Adrenal gland (tissue), 12 donors: ENCODE measurements around the gene FOXN3. TPM values are rescaled to one million over a fixed set of nuclear protein-coding genes. Genes with fewer than 3 reads are reported as not detected.

Source experiments
- DNase-seq, 7 donors: peaks; one replicate each; pipeline ENCODE4 v3.0.0-alpha.2; 2019 to 2020
- H3K27ac ChIP-seq, 5 donors: fragments of 200-600 bp; sonication (generic) in 4 of 5; 1 replicate in 3 of 5; 2 replicates in 2 of 5; pipeline versions ENCODE4 v1.5.1 to v1.8.0; 2016 to 2020; ENCODE audit warnings: mild to moderate bottlenecking in 1 of 5
- H3K27me3 ChIP-seq: fragments of 200-600 bp; 2 replicates; pipeline ENCODE4 v1.8.0; 2021
- H3K36me3 ChIP-seq, 2 donors: fragments of 200-600 bp; replicated peaks in 1 of 2; 1 replicate in 1 of 2; 2 replicates in 1 of 2; pipeline versions ENCODE4 v1.5.1 to v1.8.0; 2018 to 2022
- H3K4me1 ChIP-seq, 2 donors: fragments of 200-600 bp; replicated peaks in 1 of 2; 1 replicate in 1 of 2; 2 replicates in 1 of 2; pipeline versions ENCODE4 v1.5.1 to v1.8.0; 2018 to 2021
- H3K4me3 ChIP-seq, 4 donors: fragments of 200-600 bp; sonication (generic) in 3 of 4; one replicate each; pipeline ENCODE4 v1.5.1; 2016 to 2018
- H3K9me3 ChIP-seq, 3 donors: fragments of 200-600 bp; sonication (generic) in 1 of 3; replicated peaks in 1 of 3; 1 replicate in 2 of 3; 2 replicates in 1 of 3; pipeline versions ENCODE4 v1.5.1 to v1.8.0; 2016 to 2021
- CTCF ChIP-seq, 6 experiments: fragments of 450-650 bp in 4 of 6; fragments of 200-600 bp in 2 of 6; sonication (generic) in 1 of 6; IDR thresholded peaks; 1 replicate in 5 of 6; 2 replicates in 1 of 6; pipeline versions ENCODE4 v1.5.1 to v1.8.0; 2016 to 2021; ENCODE audit warnings: antibody characterized with exemption in 6 of 6, mild to moderate bottlenecking in 2 of 6, moderate library complexity in 1 of 6
- POLR2A ChIP-seq, 2 donors: fragments of 450-650 bp; IDR thresholded peaks; one replicate each; pipeline ENCODE4 v1.6.1; 2017; ENCODE audit warnings: antibody characterized with exemption in 2 of 2, mild to moderate bottlenecking in 2 of 2, moderate library complexity in 1 of 2
- WGBS, 4 donors: extraction: QIAGEN DNeasy Blood & Tissue Kit in 2 of 4; methylation state at CpG; one replicate each; pipeline versions ENCODE4 v1.1.5 to v1.1.7; 2013 to 2017; 5-methylcytosine and 5-hydroxymethylcytosine counted together
- intact Hi-C, 2 donors: fragments of 100-400 bp; cut with DNase I; formaldehyde crosslinking; loops; one replicate each; pipeline versions ENCODE4 v1.14.1 to v1.15.0; 2022 to 2023
- polyA plus RNA-seq, 3 donors: library from polyadenylated mRNA; stranded (reverse); fragments of 200-250 nt in 2 of 3; fragments of 350-450 nt in 1 of 3; fragmentation: Illumina TruSeq in 1 of 3; extraction: RNeasy Lipid Tissue Mini Kit (QIAGEN cat#74804) in 1 of 3; gene quantifications; one replicate each; pipeline ENCODE4 v1.2.3, GENCODE V29; 2013 to 2014
- total RNA-seq, 9 donors: library from RNA; depleted of rRNA in 4 of 9; stranded (reverse); fragments of >200 nt in 4 of 9; fragments of 120-200 nt in 1 of 9; fragmentation: NEBNext Ultra II Directional in 1 of 9; extraction: Animal tissue kit (Norgen Biotek cat#: 25700) in 1 of 9; gene quantifications; one replicate each; pipeline versions ENCODE4 v1.1.0 to v1.2.4, GENCODE V29; 2013 to 2023
- donor health status: healthy with polysubstance abuse.
- donor health status: Bipolar disorder and iron deficiency.
- donor health status: DM: yes; HTN: yes; CAD: no.
- donor health status: DM: no; HTN: no; CAD: no.
- donor health status: DM: no; HTN: no; CAD: no.
- donor health status: DM: yes; HTN: yes; CAD: no.

Gene FOXN3
- total and polyA plus RNA-seq, 12 donors = 10.7 to 131 (median 96.8) TPM

- no peaks in the 10 kb centered on the region for H3K36me3 ChIP-seq
- intact Hi-C loops = no loop called here
- DNase-seq = no peak
- no peaks in the 10 kb centered on the region for H3K9me3 ChIP-seq
- no peak for TF ChIP-seq POLR2A (IDR thresholded peaks at IDR 0.05)
- no peak for TF ChIP-seq CTCF (IDR thresholded peaks at IDR 0.05)
- peaks cover 0 to 13% of the 10 kb centered on the region in 2 donors for H3K4me1 ChIP-seq
- H3K27me3 ChIP-seq = no peaks in the 10 kb centered on the region
- no peak overlapping the region for H3K27ac ChIP-seq
- WGBS, 4 donors = 53 to 74% (median 66%) methylated on average over 1 of the region's 1 CpG
- H3K4me3 ChIP-seq = no peak overlapping the region
Observed at GRCh38 chr14:89194376-89194775, 222.7 kb downstream of the FOXN3 start.

DNA sequence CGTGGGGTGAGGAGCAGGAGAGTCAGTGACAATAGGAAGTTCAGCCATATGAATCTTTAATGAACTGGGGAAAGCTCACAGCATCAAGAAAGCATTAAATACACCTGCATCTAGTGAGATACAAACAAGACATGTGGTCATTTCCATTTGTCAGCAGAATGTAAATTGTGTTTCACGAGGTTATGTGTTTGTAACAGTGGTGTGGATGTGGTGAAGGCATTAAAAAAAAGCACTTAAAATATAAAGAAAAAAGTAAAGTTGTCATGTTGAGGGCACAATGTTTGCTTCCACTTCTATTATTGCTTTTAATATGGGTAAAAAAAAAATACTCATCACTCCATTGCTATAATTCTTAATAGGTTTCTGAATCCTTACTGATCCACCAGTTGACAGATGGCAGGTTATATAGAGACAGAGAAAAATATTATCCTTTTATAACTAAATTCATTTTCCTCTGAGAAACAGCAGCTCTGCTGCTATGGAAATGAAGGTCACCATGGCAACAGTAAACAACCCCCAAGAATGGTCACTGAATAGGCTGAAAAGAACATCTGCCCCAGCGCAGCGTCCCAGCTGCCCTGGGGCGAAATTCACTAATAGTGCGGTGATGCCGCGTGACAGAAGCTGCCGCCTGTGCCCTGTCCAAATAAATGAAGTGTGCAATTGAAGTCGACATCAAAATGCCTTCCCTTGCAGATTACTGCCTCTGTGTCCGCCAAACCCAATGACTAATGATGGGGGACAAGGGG lies 226.1 kb downstream of the FOXN3 start:
- intact Hi-C loops = no loop called here
- peaks cover 13% of the 10 kb centered on the region in 2 donors for H3K4me1 ChIP-seq

DNA sequence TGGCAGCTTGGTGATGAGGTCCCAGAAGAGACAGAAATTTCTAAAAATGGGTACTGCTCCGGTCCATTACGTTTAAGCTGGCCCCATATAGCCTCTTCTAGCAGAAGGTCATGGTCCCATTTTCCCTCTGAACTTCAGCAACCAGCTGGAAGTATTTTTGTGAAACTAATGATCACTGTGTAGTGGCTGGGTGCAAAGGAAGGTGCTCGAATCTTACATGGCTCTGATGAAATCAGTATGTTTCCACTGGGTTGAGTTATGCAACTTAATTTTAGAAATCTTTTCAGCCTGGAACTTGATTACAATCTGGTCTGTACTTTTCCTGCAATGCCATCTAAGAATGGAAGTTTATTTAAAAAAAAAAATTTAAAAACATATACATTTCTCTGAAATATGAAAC lies 228.5 kb downstream of the FOXN3 start:
- 58 to 85% (median 79%) methylated on average over 2 to 3 of the region's 3 CpGs for WGBS, 4 donors
- DNase-seq = no peak
- no peaks in the 10 kb centered on the region for H3K27me3 ChIP-seq
- peaks cover 18 to 32% of the 10 kb centered on the region in 2 donors for H3K4me1 ChIP-seq
- no peaks in the 10 kb centered on the region for H3K36me3 ChIP-seq
- intact Hi-C loops = loop anchor here in 1 of 2 donors (10.0 kb wide), 2 partner anchors 46 to 226 kb away; partner anchors contain the start of gene FOXN3
- H3K4me3 ChIP-seq = no peak overlapping the region
- no peaks in the 10 kb centered on the region for H3K9me3 ChIP-seq
- peak overlapping the region in 3 of 5 donors; percentile 82 to 86 (median 83) for H3K27ac ChIP-seq
- no peak for TF ChIP-seq CTCF (IDR thresholded peaks at IDR 0.05)
- no peak for TF ChIP-seq POLR2A (IDR thresholded peaks at IDR 0.05)

More for the DNA sequence above, 226.1 kb downstream of the FOXN3 start:
- Histone ChIP-seq H3K4me3 (no peak overlapping the region), H3K9me3 (no peaks in the 10 kb centered on the region), H3K36me3 (no peaks in the 10 kb centered on the region), H3K27ac (no peak overlapping the region), H3K27me3 (no peaks in the 10 kb centered on the region)
- WGBS, 4 donors = 72 to 91% (median 89%) methylated on average over 11 of the region's 11 CpGs
- TF ChIP-seq CTCF (IDR thresholded peaks at IDR 0.05) (no peak), POLR2A (IDR thresholded peaks at IDR 0.05) (no peak)
- peak in 1 of 7 donors; percentile 92 for DNase-seq

DNA sequence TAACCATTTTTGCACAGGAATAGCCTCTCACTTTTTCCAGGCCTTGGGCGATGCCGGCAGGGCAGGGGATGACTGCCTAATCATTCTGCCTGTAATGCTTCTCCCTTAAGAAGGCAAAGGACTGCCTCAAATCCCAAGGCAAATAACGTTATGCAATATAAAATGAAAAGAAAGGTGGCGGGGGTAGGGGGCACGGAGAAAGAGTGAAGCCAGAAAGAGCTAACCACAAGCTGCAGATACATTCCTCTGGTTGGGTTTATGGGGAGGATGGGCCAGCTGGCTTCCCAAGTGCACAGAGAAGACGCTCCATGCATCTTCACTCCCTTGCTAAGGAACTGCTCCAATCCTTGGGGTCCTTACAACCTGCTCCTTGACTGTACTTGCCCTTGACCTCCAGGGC lies 229.5 kb downstream of the FOXN3 start:
- peak overlapping the region in 4 of 5 donors; percentile 48 to 86 (median 82) for H3K27ac ChIP-seq
- DNase-seq = no peak
- H3K36me3 ChIP-seq = no peaks in the 10 kb centered on the region
- 64 to 79% (median 77%) methylated on average over 5 to 6 of the region's 6 CpGs for WGBS, 4 donors
- intact Hi-C loops = loop anchor here in 1 of 2 donors (10.0 kb wide), 2 partner anchors 47 to 227 kb away; partner anchors contain the start of gene FOXN3
- no peaks in the 10 kb centered on the region for H3K27me3 ChIP-seq
- TF ChIP-seq POLR2A (IDR thresholded peaks at IDR 0.05) (no peak), CTCF (IDR thresholded peaks at IDR 0.05) (no peak)
- H3K4me3 ChIP-seq = no peak overlapping the region
- H3K4me1 ChIP-seq = peaks cover 18 to 32% of the 10 kb centered on the region in 2 donors
- H3K9me3 ChIP-seq = no peaks in the 10 kb centered on the region
